ENCODE measurements around the gene C10orf71.

The C10orf71 gene

DNA sequence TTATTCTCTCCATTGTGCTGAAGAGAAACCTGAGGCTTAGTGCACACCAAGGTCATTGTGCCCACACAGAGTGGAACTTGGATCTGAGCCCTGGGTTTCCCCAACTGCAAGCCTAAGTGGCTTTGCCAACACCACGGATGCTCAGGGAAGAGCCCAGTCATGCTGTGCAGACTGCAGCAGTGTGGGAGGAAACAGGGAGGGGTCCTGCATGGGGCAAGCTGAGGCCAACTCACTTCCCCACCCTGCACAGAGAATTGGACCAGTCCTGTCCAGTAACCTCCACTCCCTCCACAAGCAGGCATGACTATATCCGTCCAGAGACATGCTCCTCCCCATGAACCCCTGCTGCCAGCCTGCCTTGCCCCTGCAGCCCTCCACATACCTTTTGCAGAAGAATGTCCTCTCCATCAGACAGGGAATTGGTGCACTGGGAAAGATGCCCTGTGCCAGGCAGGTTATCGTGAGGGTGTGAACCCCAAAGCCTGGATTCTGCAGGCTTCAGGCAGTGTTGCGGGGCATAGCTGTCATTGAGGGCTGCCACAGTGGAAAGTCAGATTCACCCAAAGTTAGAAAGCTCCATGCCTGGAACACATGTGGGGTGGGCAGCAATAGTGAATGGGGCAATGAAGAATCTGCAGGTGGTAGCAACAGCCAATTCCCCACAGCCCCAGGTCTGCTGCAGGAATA lies 52.0 kb downstream of the C10orf71 start:
- no peak overlapping the region for H3K9ac ChIP-seq (ENCODE audit: low read length)
- no peaks in the 10 kb centered on the region for H3K79me2 ChIP-seq (ENCODE audit: low read length)
- no peaks in the 10 kb centered on the region for H3F3A ChIP-seq (ENCODE audit: insufficient read depth, low read length)
- H3K36me3 ChIP-seq (replicated peaks; ENCODE audit: insufficient read depth, low read length), result no peaks in the 10 kb centered on the region
- H3K27ac ChIP-seq (ENCODE audit: low read length), result no peak overlapping the region
- no peak for TF ChIP-seq EZH2 (optimal IDR thresholded peaks at IDR 0.05; ENCODE audit: low read depth, low read length)
- TF ChIP-seq, protein P1, sequence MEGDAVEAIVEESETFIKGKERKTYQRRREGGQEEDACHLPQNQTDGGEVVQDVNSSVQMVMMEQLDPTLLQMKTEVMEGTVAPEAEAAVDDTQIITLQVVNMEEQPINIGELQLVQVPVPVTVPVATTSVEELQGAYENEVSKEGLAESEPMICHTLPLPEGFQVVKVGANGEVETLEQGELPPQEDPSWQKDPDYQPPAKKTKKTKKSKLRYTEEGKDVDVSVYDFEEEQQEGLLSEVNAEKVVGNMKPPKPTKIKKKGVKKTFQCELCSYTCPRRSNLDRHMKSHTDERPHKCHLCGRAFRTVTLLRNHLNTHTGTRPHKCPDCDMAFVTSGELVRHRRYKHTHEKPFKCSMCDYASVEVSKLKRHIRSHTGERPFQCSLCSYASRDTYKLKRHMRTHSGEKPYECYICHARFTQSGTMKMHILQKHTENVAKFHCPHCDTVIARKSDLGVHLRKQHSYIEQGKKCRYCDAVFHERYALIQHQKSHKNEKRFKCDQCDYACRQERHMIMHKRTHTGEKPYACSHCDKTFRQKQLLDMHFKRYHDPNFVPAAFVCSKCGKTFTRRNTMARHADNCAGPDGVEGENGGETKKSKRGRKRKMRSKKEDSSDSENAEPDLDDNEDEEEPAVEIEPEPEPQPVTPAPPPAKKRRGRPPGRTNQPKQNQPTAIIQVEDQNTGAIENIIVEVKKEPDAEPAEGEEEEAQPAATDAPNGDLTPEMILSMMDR (IDR thresholded peaks at IDR 0.05; ENCODE audit: low read length), result no peak
- TF ChIP-seq EZH2phosphoT487 (IDR thresholded peaks at IDR 0.05; ENCODE audit: low read length), result no peak
- no peaks in the 10 kb centered on the region for H3K4me1 ChIP-seq (ENCODE audit: low read length)
- H3K4me3 ChIP-seq (ENCODE audit: low read length), result no peak overlapping the region
- H3K27me3 ChIP-seq (replicated peaks; ENCODE audit: insufficient read depth, low read length), result no peaks in the 10 kb centered on the region
- no peak for DNase-seq
- no peak overlapping the region for H3K4me2 ChIP-seq (ENCODE audit: low read depth, low read length)
- H2AFZ ChIP-seq (ENCODE audit: low read length), result no peak overlapping the region
- no peaks in the 10 kb centered on the region for H3K9me2 ChIP-seq (replicated peaks; ENCODE audit: insufficient read depth, low read length)
- no peaks in the 10 kb centered on the region for H4K20me1 ChIP-seq (ENCODE audit: insufficient read depth, low read length)
- no peaks in the 10 kb centered on the region for H3K9me3 ChIP-seq (replicated peaks; ENCODE audit: insufficient read depth, low read length)

DNA sequence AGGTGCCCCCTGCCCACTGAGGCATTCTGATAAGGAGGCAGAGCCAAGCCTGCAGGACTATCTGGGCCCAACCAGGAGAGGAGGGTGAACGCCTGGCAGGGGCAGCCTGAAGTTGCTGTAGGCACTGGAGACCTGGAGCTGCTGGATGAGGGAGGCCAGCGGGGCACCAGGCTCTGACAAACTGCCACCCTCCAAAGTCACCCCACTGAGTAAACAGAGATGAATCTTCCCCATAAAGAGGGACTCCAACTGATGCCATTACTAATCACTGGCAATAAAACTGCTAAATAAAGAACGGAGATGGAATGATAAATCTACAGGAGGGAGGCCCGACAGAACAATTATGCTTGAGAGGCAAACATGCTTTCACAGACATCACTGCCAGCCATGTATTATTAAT lies 52.7 kb downstream of the C10orf71 start:
- no peak for DNase-seq
- Histone ChIP-seq H3K27me3 (replicated peaks; ENCODE audit: insufficient read depth, low read length) (no peaks in the 10 kb centered on the region), H3K4me1 (ENCODE audit: low read length) (no peaks in the 10 kb centered on the region), H2AFZ (ENCODE audit: low read length) (no peak overlapping the region), H3K79me2 (ENCODE audit: low read length) (no peaks in the 10 kb centered on the region), H3K9me3 (replicated peaks; ENCODE audit: insufficient read depth, low read length) (no peaks in the 10 kb centered on the region), H3K9ac (ENCODE audit: low read length) (no peak overlapping the region), H3K9me2 (replicated peaks; ENCODE audit: insufficient read depth, low read length) (no peaks in the 10 kb centered on the region), H3K4me3 (ENCODE audit: low read length) (no peak overlapping the region), H3F3A (ENCODE audit: insufficient read depth, low read length) (no peaks in the 10 kb centered on the region), H3K27ac (ENCODE audit: low read length) (no peak overlapping the region), H4K20me1 (ENCODE audit: insufficient read depth, low read length) (no peaks in the 10 kb centered on the region), H3K4me2 (ENCODE audit: low read depth, low read length) (no peak overlapping the region), H3K36me3 (replicated peaks; ENCODE audit: insufficient read depth, low read length) (no peaks in the 10 kb centered on the region)
- TF ChIP-seq EZH2 (optimal IDR thresholded peaks at IDR 0.05; ENCODE audit: low read depth, low read length) (no peak), EZH2phosphoT487 (IDR thresholded peaks at IDR 0.05; ENCODE audit: low read length) (no peak)

DNA sequence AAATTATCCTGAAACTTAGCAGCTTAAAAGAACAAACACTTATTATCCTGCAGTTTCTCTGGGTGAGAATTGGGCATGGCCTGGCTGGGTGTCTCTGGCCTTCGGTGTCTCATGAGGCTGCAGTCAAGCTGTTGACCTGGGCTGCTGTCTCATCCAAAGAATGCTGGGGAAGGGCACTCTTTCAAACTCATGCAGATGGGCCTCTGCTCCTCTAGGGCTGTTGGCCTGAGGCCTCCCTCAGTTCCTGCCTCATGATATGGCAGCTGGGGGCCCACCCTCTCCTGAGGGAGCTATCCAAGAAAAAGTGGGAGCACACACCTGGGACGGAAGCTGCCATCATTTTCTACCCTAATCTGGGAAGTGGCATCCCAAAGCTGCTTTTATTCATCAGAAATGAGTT lies 53.4 kb downstream of the C10orf71 start:
- H3K9me2 ChIP-seq (replicated peaks; ENCODE audit: insufficient read depth, low read length), result no peaks in the 10 kb centered on the region
- no peak overlapping the region for H2AFZ ChIP-seq (ENCODE audit: low read length)
- DNase-seq, result no peak
- H3K9ac ChIP-seq (ENCODE audit: low read length), result no peak overlapping the region
- no peaks in the 10 kb centered on the region for H3K4me1 ChIP-seq (ENCODE audit: low read length)
- TF ChIP-seq, protein P1 (IDR thresholded peaks at IDR 0.05; ENCODE audit: low read length), result no peak
- TF ChIP-seq EZH2 (optimal IDR thresholded peaks at IDR 0.05; ENCODE audit: low read depth, low read length), result no peak
- TF ChIP-seq EZH2phosphoT487 (IDR thresholded peaks at IDR 0.05; ENCODE audit: low read length), result no peak
- no peak overlapping the region for H3K4me3 ChIP-seq (ENCODE audit: low read length)
- H3K9me3 ChIP-seq (replicated peaks; ENCODE audit: insufficient read depth, low read length), result no peaks in the 10 kb centered on the region
- H4K20me1 ChIP-seq (ENCODE audit: insufficient read depth, low read length), result no peaks in the 10 kb centered on the region
- no peak overlapping the region for H3K4me2 ChIP-seq (ENCODE audit: low read depth, low read length)
- no peak overlapping the region for H3K27ac ChIP-seq (ENCODE audit: low read length)
- H3K27me3 ChIP-seq (replicated peaks; ENCODE audit: insufficient read depth, low read length), result no peaks in the 10 kb centered on the region
- H3K79me2 ChIP-seq (ENCODE audit: low read length), result no peaks in the 10 kb centered on the region
- H3F3A ChIP-seq (ENCODE audit: insufficient read depth, low read length), result no peaks in the 10 kb centered on the region
- H3K36me3 ChIP-seq (replicated peaks; ENCODE audit: insufficient read depth, low read length), result no peaks in the 10 kb centered on the region
